Activated CD4-positive, CD25-positive, alpha-beta regulatory T cell treated with anti-CD3 and anti-CD28 coated beads, Interleukin-2, amount 50 U/mL, for 16 hours (primary cell): ENCODE results near the gene ZDHHC20.

ENCODE experiments used
- DNase-seq: peaks from one replicate; pipeline ENCODE4 v3.0.0-alpha.2; 2020; ENCODE audit warnings: low read depth, low spot score

Gene ZDHHC20

GRCh38 chr13:21326155-21327031 is 132.7 kb downstream of the ZDHHC20 start:
- no peak for DNase-seq

GRCh38 chr13:21324803-21325202 is 134.3 kb downstream of the ZDHHC20 start:
- no peak for DNase-seq

- no peak for DNase-seq
Observed at GRCh38 chr13:21322988-21323387, 136.1 kb downstream of the ZDHHC20 start.
